Right lobe of liver (tissue), 6 donors: ENCODE results near the gene ZNF618. TPM values are rescaled to one million over a fixed set of nuclear protein-coding genes. Genes with fewer than 3 reads are reported as not detected.

Source experiments
- ATAC-seq, 4 donors: fragments of 200-7000 bp; cut with Tn5 transposase; one replicate each; pipeline ENCODE4 v1.9.1; 2020; ENCODE audit warnings: mild to moderate bottlenecking in 4 of 4, moderate library complexity in 4 of 4
- DNase-seq, 3 donors: peaks; one replicate each; pipeline ENCODE4 v3.0.0-alpha.2; 2020
- H3K27ac ChIP-seq, 3 donors: fragments of 200-600 bp; one replicate each; pipeline ENCODE4 v1.8.0; 2022
- H3K27me3 ChIP-seq, 2 donors: fragments of 200-600 bp; one replicate each; pipeline ENCODE4 v1.8.0; 2022
- H3K36me3 ChIP-seq, 4 donors: fragments of 200-600 bp; sonication (generic) in 1 of 4; one replicate each; pipeline versions ENCODE4 v1.5.1 to v1.8.0; 2017 to 2022; ENCODE audit warnings: control low read depth in 1 of 4
- H3K4me1 ChIP-seq, 4 donors: fragments of 200-600 bp; sonication (generic) in 1 of 4; one replicate each; pipeline versions ENCODE4 v1.5.1 to v1.8.0; 2017 to 2022; ENCODE audit warnings: control low read depth in 1 of 4
- H3K4me3 ChIP-seq, 3 donors: fragments of 200-600 bp; one replicate each; pipeline ENCODE4 v1.8.0; 2022
- H3K9me3 ChIP-seq, 4 donors: fragments of 200-600 bp; sonication (generic) in 1 of 4; one replicate each; pipeline versions ENCODE4 v1.5.1 to v1.8.0; 2017 to 2022; ENCODE audit warnings: control low read depth in 1 of 4
- POLR2A ChIP-seq: fragments of 450-650 bp; IDR thresholded peaks from one replicate; pipeline ENCODE4 v1.6.1; 2017; ENCODE audit warnings: antibody characterized with exemption, mild to moderate bottlenecking
- WGBS: methylation state at CpG from one replicate; pipeline ENCODE4 v1.1.6; 2018; ENCODE audit warnings: low coverage, low lambda C conversion rate; ENCODE audit not compliant: insufficient coverage; ENCODE audit errors: missing lambda C conversion rate; 5-methylcytosine and 5-hydroxymethylcytosine counted together
- intact Hi-C, 2 donors: fragments of 100-400 bp; cut with DNase I; formaldehyde crosslinking; loops; one replicate each; pipeline versions ENCODE4 v1.11.2 to v1.14.1; 2022
- total RNA-seq, 6 experiments: library from RNA; depleted of rRNA in 2 of 6; stranded (reverse); fragments of >200 nt in 2 of 6; fragmentation: NEBNext Ultra II Directional in 3 of 6; extraction: Animal tissue kit (Norgen Biotek cat#: 25700) in 3 of 6; gene quantifications; one replicate each; pipeline versions ENCODE4 v1.1.0 to v1.2.4, GENCODE V29; 2016 to 2023
- TF ChIP-seq, protein P1 (sequence below), 4 donors: fragments of 200-600 bp in 3 of 4; fragments of 450-650 bp in 1 of 4; IDR thresholded peaks; one replicate each; pipeline versions ENCODE4 v1.5.1 to v1.8.0; 2016 to 2022; ENCODE audit warnings: antibody characterized with exemption in 4 of 4, mild to moderate bottlenecking in 2 of 4
- donor health status: DM: no; HTN: yes; CAD: no.
- donor health status: DM: no; HTN: no; CAD: no.
- donor health status: DM: no; HTN: no; CAD: no.
- donor health status: DM: no; HTN: yes; CAD: no.
- donor health status: DM: no; HTN: yes; CAD: no.

ZNF618 gene
- total RNA-seq, 6 experiments from 2014 or later, result 2.9 to 7.9 (median 6.0) TPM

DNA sequence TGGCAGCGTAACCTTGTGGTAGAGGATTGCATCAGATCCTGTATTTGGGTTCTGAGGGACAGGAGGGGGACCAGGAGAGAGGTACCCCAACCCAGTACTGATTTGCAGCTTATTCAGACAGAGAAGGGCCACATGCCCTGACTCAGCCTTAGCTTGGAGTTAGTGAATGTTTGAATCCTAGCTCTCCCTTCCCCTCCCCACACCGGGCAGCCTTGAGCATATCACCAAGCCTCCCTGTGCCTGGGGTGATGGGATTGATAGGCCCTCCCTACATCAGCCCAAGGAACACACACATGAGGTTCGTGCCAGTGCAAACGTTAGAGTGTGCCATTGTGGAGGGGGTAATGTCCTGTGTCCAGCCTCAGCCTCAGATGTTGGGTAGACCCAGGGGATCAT is 130.0 kb downstream of the ZNF618 start:
- Histone ChIP-seq H3K27ac (no peak overlapping the region), H3K36me3 (no peaks in the 10 kb centered on the region), H3K9me3 (no peaks in the 10 kb centered on the region), H3K4me3 (no peak overlapping the region), H3K27me3 (no peaks in the 10 kb centered on the region), H3K4me1 (no peaks in the 10 kb centered on the region)
- peak in 1 of 3 donors; percentile 18 for DNase-seq
- intact Hi-C loops, result no loop called here
- no peak for TF ChIP-seq POLR2A
- TF ChIP-seq, protein P1, sequence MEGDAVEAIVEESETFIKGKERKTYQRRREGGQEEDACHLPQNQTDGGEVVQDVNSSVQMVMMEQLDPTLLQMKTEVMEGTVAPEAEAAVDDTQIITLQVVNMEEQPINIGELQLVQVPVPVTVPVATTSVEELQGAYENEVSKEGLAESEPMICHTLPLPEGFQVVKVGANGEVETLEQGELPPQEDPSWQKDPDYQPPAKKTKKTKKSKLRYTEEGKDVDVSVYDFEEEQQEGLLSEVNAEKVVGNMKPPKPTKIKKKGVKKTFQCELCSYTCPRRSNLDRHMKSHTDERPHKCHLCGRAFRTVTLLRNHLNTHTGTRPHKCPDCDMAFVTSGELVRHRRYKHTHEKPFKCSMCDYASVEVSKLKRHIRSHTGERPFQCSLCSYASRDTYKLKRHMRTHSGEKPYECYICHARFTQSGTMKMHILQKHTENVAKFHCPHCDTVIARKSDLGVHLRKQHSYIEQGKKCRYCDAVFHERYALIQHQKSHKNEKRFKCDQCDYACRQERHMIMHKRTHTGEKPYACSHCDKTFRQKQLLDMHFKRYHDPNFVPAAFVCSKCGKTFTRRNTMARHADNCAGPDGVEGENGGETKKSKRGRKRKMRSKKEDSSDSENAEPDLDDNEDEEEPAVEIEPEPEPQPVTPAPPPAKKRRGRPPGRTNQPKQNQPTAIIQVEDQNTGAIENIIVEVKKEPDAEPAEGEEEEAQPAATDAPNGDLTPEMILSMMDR (IDR thresholded peaks at IDR 0.05), result no peak
- no peak for ATAC-seq
- WGBS, result 40% methylated on average over 1 of the region's 4 CpGs

DNA sequence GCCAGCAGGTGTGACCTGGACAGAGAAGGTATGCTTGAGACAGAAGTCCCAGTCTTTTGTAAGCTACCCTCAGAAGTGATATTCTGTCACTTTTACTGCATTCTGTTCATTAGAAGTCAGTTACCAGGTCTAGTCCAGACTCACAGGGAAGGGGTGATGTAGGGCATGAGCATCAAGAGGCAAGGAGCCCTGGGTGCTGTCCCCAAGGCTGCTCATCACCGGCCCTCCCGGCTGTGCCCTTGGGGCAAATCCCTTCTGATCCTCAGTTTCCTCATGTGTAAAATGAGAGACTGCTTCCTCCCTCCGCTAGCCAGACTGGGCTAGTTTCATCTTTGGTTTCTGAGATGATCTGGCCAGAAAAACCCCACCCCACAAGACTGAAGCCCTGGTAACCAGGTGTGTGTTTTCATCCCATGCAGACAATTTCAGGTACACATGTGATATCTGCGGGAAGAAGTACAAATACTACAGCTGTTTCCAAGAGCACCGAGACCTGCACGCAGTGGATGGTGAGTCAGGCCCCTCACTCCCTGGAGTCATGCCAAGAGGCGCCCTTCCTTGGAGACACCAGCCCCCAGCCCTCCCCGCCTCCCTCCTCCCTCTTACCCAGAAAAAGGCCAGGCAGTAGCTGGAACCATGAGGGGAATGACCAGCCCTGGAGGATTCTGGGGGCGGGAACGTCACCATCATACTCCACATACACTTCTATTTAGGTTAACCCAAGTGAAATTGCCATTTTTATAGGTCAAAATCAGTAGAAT is 131.0 kb downstream of the ZNF618 start:
- Histone ChIP-seq H3K27me3 (no peaks in the 10 kb centered on the region), H3K4me1 (no peaks in the 10 kb centered on the region), H3K36me3 (peaks cover 0 to 4% (median 0%) of the 10 kb centered on the region in 4 donors), H3K9me3 (no peaks in the 10 kb centered on the region), H3K4me3 (no peak overlapping the region), H3K27ac (no peak overlapping the region)
- no peak for ATAC-seq
- peak in 1 of 3 donors; percentile 42 for DNase-seq
- TF ChIP-seq POLR2A, result no peak
- TF ChIP-seq, protein P1 (IDR thresholded peaks at IDR 0.05), result no peak
- WGBS, result 54% methylated on average over 3 of the region's 10 CpGs
- intact Hi-C loops, result no loop called here

- no peaks in the 10 kb centered on the region for H3K27me3 ChIP-seq
- no peaks in the 10 kb centered on the region for H3K9me3 ChIP-seq
- peaks cover 0 to 4% (median 0%) of the 10 kb centered on the region in 4 donors for H3K36me3 ChIP-seq
- no peak overlapping the region for H3K27ac ChIP-seq
- 92% methylated on average over 3 of the region's 18 CpGs for WGBS
- intact Hi-C loops, result no loop called here
- DNase-seq, result peak in 1 of 3 donors; percentile 42
- no peaks in the 10 kb centered on the region for H3K4me1 ChIP-seq
- no peak for ATAC-seq
- no peak for TF ChIP-seq POLR2A
- TF ChIP-seq, protein P1 (IDR thresholded peaks at IDR 0.05), result no peak
- H3K4me3 ChIP-seq, result no peak overlapping the region
Measured at GRCh38 chr9:114007991-114008666, 132.0 kb downstream of the ZNF618 start.

- Histone ChIP-seq H3K27me3 (no peaks in the 10 kb centered on the region), H3K4me3 (no peak overlapping the region), H3K4me1 (no peaks in the 10 kb centered on the region), H3K36me3 (peaks cover 0 to 4% (median 0%) of the 10 kb centered on the region in 4 donors), H3K9me3 (no peaks in the 10 kb centered on the region), H3K27ac (no peak overlapping the region)
- ATAC-seq (no peak), DNase-seq (peak in 1 of 3 donors; percentile 22)
- intact Hi-C loops, result no loop called here
- TF ChIP-seq POLR2A, result no peak
- no CpG with 5 or more reads among the region's 9 CpGs for WGBS
Measured at GRCh38 chr9:114008667-114009410, 132.7 kb downstream of the ZNF618 start.
